ENCODE measurements around the gene HPCAL4.

Gene HPCAL4

GRCh38 chr1:39695016-39695415 lies 3.8 kb upstream of the HPCAL4 start:
- peak overlapping the region; percentile 15; the same call in 1 of the 2 replicates for H3K4me2 ChIP-seq (ENCODE audit: low read depth, low read length)
- H3K27me3 ChIP-seq (replicated peaks; ENCODE audit: insufficient read depth, low read length) = no peaks in the 10 kb centered on the region
- no peak overlapping the region for H3K27ac ChIP-seq (ENCODE audit: low read length)

GRCh38 chr1:39694026-39694425 lies 2.8 kb upstream of the HPCAL4 start:
- Histone ChIP-seq H3F3A (ENCODE audit: insufficient read depth, low read length) (no peaks in the 10 kb centered on the region), H3K36me3 (replicated peaks; ENCODE audit: insufficient read depth, low read length) (no peaks in the 10 kb centered on the region), H2AFZ (ENCODE audit: low read length) (no peak overlapping the region), H3K9ac (ENCODE audit: low read length) (no peak overlapping the region), H3K9me3 (replicated peaks; ENCODE audit: insufficient read depth, low read length) (no peaks in the 10 kb centered on the region), H3K27me3 (replicated peaks; ENCODE audit: insufficient read depth, low read length) (no peaks in the 10 kb centered on the region), H3K4me2 (ENCODE audit: low read depth, low read length) (no peak overlapping the region), H3K79me2 (ENCODE audit: low read length) (no peaks in the 10 kb centered on the region), H3K4me3 (ENCODE audit: low read length) (no peak overlapping the region), H4K20me1 (ENCODE audit: insufficient read depth, low read length) (no peaks in the 10 kb centered on the region), H3K4me1 (ENCODE audit: low read length) (peaks cover 19% of the 10 kb centered on the region), H3K9me2 (replicated peaks; ENCODE audit: insufficient read depth, low read length) (no peaks in the 10 kb centered on the region), H3K27ac (ENCODE audit: low read length) (no peak overlapping the region)
- no peak for DNase-seq
- no peak for TF ChIP-seq EZH2phosphoT487 (IDR thresholded peaks at IDR 0.05; ENCODE audit: low read length)
- no peak for TF ChIP-seq EZH2 (optimal IDR thresholded peaks at IDR 0.05; ENCODE audit: low read depth, low read length)
- no peak for TF ChIP-seq CTCF (IDR thresholded peaks at IDR 0.05; ENCODE audit: low read length)

More at GRCh38 chr1:39695016-39695415, 3.8 kb upstream of the HPCAL4 start:
- no peak overlapping the region for H3K4me3 ChIP-seq (ENCODE audit: low read length)
- H3K9me2 ChIP-seq (replicated peaks; ENCODE audit: insufficient read depth, low read length) = no peaks in the 10 kb centered on the region
- no peaks in the 10 kb centered on the region for H4K20me1 ChIP-seq (ENCODE audit: insufficient read depth, low read length)
- H3K9ac ChIP-seq (ENCODE audit: low read length) = no peak overlapping the region
- H3F3A ChIP-seq (ENCODE audit: insufficient read depth, low read length) = no peaks in the 10 kb centered on the region
- H2AFZ ChIP-seq (ENCODE audit: low read length) = peak overlapping the region; percentile 32; the same call in 1 of the 2 replicates
- peaks cover 19% of the 10 kb centered on the region for H3K4me1 ChIP-seq (ENCODE audit: low read length)
- H3K36me3 ChIP-seq (replicated peaks; ENCODE audit: insufficient read depth, low read length) = no peaks in the 10 kb centered on the region
- no peak for DNase-seq
- H3K9me3 ChIP-seq (replicated peaks; ENCODE audit: insufficient read depth, low read length) = no peaks in the 10 kb centered on the region
- H3K79me2 ChIP-seq (ENCODE audit: low read length) = no peaks in the 10 kb centered on the region
- TF ChIP-seq EZH2 (optimal IDR thresholded peaks at IDR 0.05; ENCODE audit: low read depth, low read length) (no peak), CTCF (IDR thresholded peaks at IDR 0.05; ENCODE audit: low read length) (no peak), EZH2phosphoT487 (IDR thresholded peaks at IDR 0.05; ENCODE audit: low read length) (no peak)

- no peak overlapping the region for H3K9ac ChIP-seq (ENCODE audit: low read length)
- no peak overlapping the region for H3K4me3 ChIP-seq (ENCODE audit: low read length)
- no peak overlapping the region for H2AFZ ChIP-seq (ENCODE audit: low read length)
Observed at GRCh38 chr1:39692152-39693074, 1.2 kb upstream of the HPCAL4 start.

More at GRCh38 chr1:39692152-39693074, 1.2 kb upstream of the HPCAL4 start:
- H3F3A ChIP-seq (ENCODE audit: insufficient read depth, low read length) = no peaks in the 10 kb centered on the region
- H3K36me3 ChIP-seq (replicated peaks; ENCODE audit: insufficient read depth, low read length) = no peaks in the 10 kb centered on the region
- no peaks in the 10 kb centered on the region for H3K27me3 ChIP-seq (replicated peaks; ENCODE audit: insufficient read depth, low read length)
- no peaks in the 10 kb centered on the region for H3K9me2 ChIP-seq (replicated peaks; ENCODE audit: insufficient read depth, low read length)
- no peak overlapping the region for H3K27ac ChIP-seq (ENCODE audit: low read length)
- H3K79me2 ChIP-seq (ENCODE audit: low read length) = no peaks in the 10 kb centered on the region
- no peaks in the 10 kb centered on the region for H4K20me1 ChIP-seq (ENCODE audit: insufficient read depth, low read length)
- H3K4me1 ChIP-seq (ENCODE audit: low read length) = peaks cover 19% of the 10 kb centered on the region
- no peak for DNase-seq
- H3K9me3 ChIP-seq (replicated peaks; ENCODE audit: insufficient read depth, low read length) = no peaks in the 10 kb centered on the region
- TF ChIP-seq CTCF (IDR thresholded peaks at IDR 0.05; ENCODE audit: low read length) (no peak), EZH2 (optimal IDR thresholded peaks at IDR 0.05; ENCODE audit: low read depth, low read length) (no peak), EZH2phosphoT487 (IDR thresholded peaks at IDR 0.05; ENCODE audit: low read length) (no peak)
- no peak overlapping the region for H3K4me2 ChIP-seq (ENCODE audit: low read depth, low read length)
